Measurements from ENCODE around the gene ZNF804B. TPM values are rescaled to one million over a fixed set of nuclear protein-coding genes. Genes with fewer than 3 reads are reported as not detected.

ZNF804B gene
- total and polyA plus RNA-seq, 4 experiments from 2014 or later, result not detected

DNA sequence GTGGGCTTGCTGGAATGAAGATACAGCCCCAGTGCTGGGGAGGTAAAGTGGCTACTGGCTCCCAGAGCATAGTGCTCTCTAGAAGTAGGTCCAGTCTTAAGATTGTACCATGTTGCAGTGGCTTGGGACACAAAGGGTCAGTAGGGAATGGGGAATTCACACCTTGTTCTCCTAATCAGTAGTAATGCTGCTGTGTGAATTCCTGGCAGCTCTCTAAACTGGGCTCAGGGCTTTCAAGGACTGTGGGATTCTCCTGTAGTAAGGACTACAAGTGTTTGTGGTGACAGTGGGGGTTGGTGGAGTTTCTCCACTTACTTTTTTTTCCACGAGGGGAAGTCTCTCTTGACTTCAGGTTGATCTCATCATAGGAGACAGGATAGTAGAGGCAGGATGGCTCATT, 262.2 kb downstream of the ZNF804B start:
- Histone ChIP-seq H3K27me3 (ENCODE audit: insufficient read depth, low read length) (no peaks in the 10 kb centered on the region), H3K9me3 (ENCODE audit: control insufficient read depth in 1 of 2, low read length in 2 of 2) (no peaks in the 10 kb centered on the region), H3K27ac (ENCODE audit: low read depth, low read length) (no peak overlapping the region), H3K4me3 (ENCODE audit: low read length in 2 of 2) (no peak overlapping the region), H3K36me3 (ENCODE audit: insufficient read depth, low read length) (no peaks in the 10 kb centered on the region), H3K4me1 (ENCODE audit: insufficient read depth, low read length) (no peaks in the 10 kb centered on the region)
- H3K27me3 Mint-ChIP-seq, result no peaks in the 10 kb centered on the region
- H3K36me3 Mint-ChIP-seq, result no peaks in the 10 kb centered on the region
- peaks cover 0 to 21% (median 3%) of the 10 kb centered on the region in 8 donors for H3K9me3 Mint-ChIP-seq
- ChIA-PET CTCF (ENCODE audit: partially characterized antibody) (no interaction called here), POLR2A (ENCODE audit: partially characterized antibody) (no interaction called here)
- intact Hi-C loops (cut with micrococcal nuclease), result no loop called here
- no peaks in the 10 kb centered on the region for H3K4me1 Mint-ChIP-seq
- H3K27ac Mint-ChIP-seq, result no peak overlapping the region
- DNase-seq, result no peak
- H3K4me3 Mint-ChIP-seq, result no peak overlapping the region

DNA sequence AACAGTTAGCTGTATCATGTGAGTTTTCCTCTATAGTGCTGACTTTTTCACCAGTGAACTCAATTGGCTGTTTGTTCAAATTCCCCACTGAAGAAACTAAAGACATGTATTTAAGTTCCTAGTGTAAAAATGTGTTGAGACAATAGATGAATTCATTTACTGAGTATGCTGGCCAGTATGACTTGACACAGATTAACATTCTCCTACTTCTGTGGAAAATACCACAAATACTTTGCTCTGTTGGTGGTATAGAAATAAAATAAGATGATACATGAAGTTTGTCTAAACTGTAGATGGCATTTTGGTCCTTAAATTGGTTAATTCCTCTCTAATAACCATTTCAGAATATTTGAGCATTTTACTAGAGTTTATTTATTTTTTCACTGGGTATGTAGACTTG, 263.7 kb downstream of the ZNF804B start:
- H3K36me3 ChIP-seq (ENCODE audit: insufficient read depth, low read length), result no peaks in the 10 kb centered on the region
- H3K9me3 Mint-ChIP-seq, result peaks cover 0 to 10% (median 3%) of the 10 kb centered on the region in 8 donors
- no peak overlapping the region for H3K4me3 Mint-ChIP-seq
- H3K27me3 ChIP-seq (ENCODE audit: insufficient read depth, low read length), result no peaks in the 10 kb centered on the region
- no peaks in the 10 kb centered on the region for H3K27me3 Mint-ChIP-seq
- H3K27ac ChIP-seq (ENCODE audit: low read depth, low read length), result no peak overlapping the region
- ChIA-PET POLR2A (ENCODE audit: partially characterized antibody) (no interaction called here), CTCF (ENCODE audit: partially characterized antibody) (interaction anchor here (0.9 kb wide), 1 partner anchor 19 kb away, joined by 3 read pairs; no protein-coding TSS in a partner anchor)
- H3K4me1 ChIP-seq (ENCODE audit: insufficient read depth, low read length), result no peaks in the 10 kb centered on the region
- H3K27ac Mint-ChIP-seq, result no peak overlapping the region
- no peak overlapping the region for H3K4me3 ChIP-seq (ENCODE audit: low read length in 2 of 2)
- intact Hi-C loops (cut with micrococcal nuclease), result no loop called here
- no peak for DNase-seq
- no peaks in the 10 kb centered on the region for H3K36me3 Mint-ChIP-seq
- H3K4me1 Mint-ChIP-seq, result no peaks in the 10 kb centered on the region
- no peaks in the 10 kb centered on the region for H3K9me3 ChIP-seq (ENCODE audit: control insufficient read depth in 1 of 2, low read length in 2 of 2)

DNA sequence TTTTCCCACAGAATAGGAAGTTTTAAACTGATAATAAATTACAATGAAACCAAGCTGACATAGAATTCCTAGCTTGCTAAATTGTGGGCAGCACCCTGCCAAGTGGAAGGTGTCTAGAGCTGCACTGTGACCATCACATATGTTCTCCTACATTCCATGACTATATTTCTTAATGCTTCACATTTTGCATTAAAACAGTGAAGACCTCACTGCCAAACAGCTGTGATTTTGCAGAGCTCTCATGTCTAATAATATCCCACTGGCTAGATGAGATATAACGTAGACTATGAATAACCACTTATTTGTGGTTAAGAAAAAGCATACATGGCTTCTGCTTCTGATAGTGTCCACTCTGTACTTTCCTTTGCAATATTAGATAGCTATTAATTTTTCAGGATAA, 264.4 kb downstream of the ZNF804B start:
- H3K27me3 ChIP-seq (ENCODE audit: insufficient read depth, low read length), result no peaks in the 10 kb centered on the region

GRCh38 chr7:89027781-89028180, 268.3 kb downstream of the ZNF804B start:
- Mint-ChIP-seq H3K36me3 (no peaks in the 10 kb centered on the region), H3K27me3 (no peaks in the 10 kb centered on the region), H3K27ac (no peak overlapping the region), H3K4me3 (no peak overlapping the region), H3K9me3 (peaks cover 0 to 2% (median 0%) of the 10 kb centered on the region in 8 donors), H3K4me1 (peaks cover 0 to 2% (median 0%) of the 10 kb centered on the region in 4 donors)
- H3K9me3 ChIP-seq (ENCODE audit: control insufficient read depth in 1 of 2, low read length in 2 of 2), result no peaks in the 10 kb centered on the region
- no peak for DNase-seq
- H3K36me3 ChIP-seq (ENCODE audit: insufficient read depth, low read length), result no peaks in the 10 kb centered on the region
- CTCF ChIA-PET (ENCODE audit: partially characterized antibody), result no interaction called here
- POLR2A ChIA-PET (ENCODE audit: partially characterized antibody), result no interaction called here
- no peak overlapping the region for H3K4me3 ChIP-seq (ENCODE audit: low read length in 2 of 2)
- no peak overlapping the region for H3K27ac ChIP-seq (ENCODE audit: low read depth, low read length)
- H3K27me3 ChIP-seq (ENCODE audit: insufficient read depth, low read length), result no peaks in the 10 kb centered on the region
- H3K4me1 ChIP-seq (ENCODE audit: insufficient read depth, low read length), result no peaks in the 10 kb centered on the region
- intact Hi-C loops (cut with micrococcal nuclease), result no loop called here

More for the DNA sequence above, 264.4 kb downstream of the ZNF804B start:
- Histone ChIP-seq H3K9me3 (ENCODE audit: control insufficient read depth in 1 of 2, low read length in 2 of 2) (no peaks in the 10 kb centered on the region), H3K36me3 (ENCODE audit: insufficient read depth, low read length) (no peaks in the 10 kb centered on the region), H3K4me3 (ENCODE audit: low read length in 2 of 2) (no peak overlapping the region), H3K4me1 (ENCODE audit: insufficient read depth, low read length) (no peaks in the 10 kb centered on the region), H3K27ac (ENCODE audit: low read depth, low read length) (no peak overlapping the region)
- no peak for DNase-seq
- Mint-ChIP-seq H3K9me3 (peaks cover 0 to 9% (median 2%) of the 10 kb centered on the region in 8 donors), H3K27me3 (no peaks in the 10 kb centered on the region), H3K36me3 (no peaks in the 10 kb centered on the region), H3K4me3 (no peak overlapping the region), H3K4me1 (no peaks in the 10 kb centered on the region), H3K27ac (no peak overlapping the region)
- ChIA-PET POLR2A (ENCODE audit: partially characterized antibody) (no interaction called here), CTCF (ENCODE audit: partially characterized antibody) (interaction anchor here (0.9 kb wide), 1 partner anchor 20 kb away, joined by 3 read pairs; no protein-coding TSS in a partner anchor)
- intact Hi-C loops (cut with micrococcal nuclease), result no loop called here

DNA sequence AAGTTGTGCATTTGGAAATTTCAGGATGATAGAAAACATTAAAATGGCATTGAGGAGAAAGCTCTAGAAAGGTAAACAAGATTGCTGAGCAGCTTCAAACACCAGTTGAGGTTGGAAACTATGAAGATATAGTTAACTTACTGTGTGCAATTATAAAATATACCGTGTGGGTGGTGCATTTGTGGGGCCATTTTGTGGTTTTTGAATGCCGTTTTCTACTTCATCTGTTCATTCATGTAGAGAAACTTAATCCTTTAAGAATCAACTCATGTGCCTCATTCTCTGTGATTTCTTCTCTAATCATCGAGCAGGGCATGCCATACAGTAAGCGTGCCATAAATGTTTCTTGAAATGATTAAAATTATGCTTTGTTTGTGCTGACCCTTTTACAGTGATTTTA, 268.8 kb downstream of the ZNF804B start:
- H3K27me3 ChIP-seq (ENCODE audit: insufficient read depth, low read length), result no peaks in the 10 kb centered on the region
- CTCF ChIA-PET (ENCODE audit: partially characterized antibody), result no interaction called here
- no peak overlapping the region for H3K4me3 ChIP-seq (ENCODE audit: low read length in 2 of 2)
- intact Hi-C loops (cut with micrococcal nuclease), result no loop called here
- H3K9me3 Mint-ChIP-seq, result peaks cover 0 to 2% (median 0%) of the 10 kb centered on the region in 8 donors
- no peaks in the 10 kb centered on the region for H3K27me3 Mint-ChIP-seq
- no peaks in the 10 kb centered on the region for H3K36me3 Mint-ChIP-seq
- H3K27ac ChIP-seq (ENCODE audit: low read depth, low read length), result no peak overlapping the region
- no peaks in the 10 kb centered on the region for H3K4me1 ChIP-seq (ENCODE audit: insufficient read depth, low read length)
- H3K4me3 Mint-ChIP-seq, result no peak overlapping the region
- POLR2A ChIA-PET (ENCODE audit: partially characterized antibody), result no interaction called here
- no peaks in the 10 kb centered on the region for H3K9me3 ChIP-seq (ENCODE audit: control insufficient read depth in 1 of 2, low read length in 2 of 2)
- no peaks in the 10 kb centered on the region for H3K36me3 ChIP-seq (ENCODE audit: insufficient read depth, low read length)
- DNase-seq, result no peak
- H3K27ac Mint-ChIP-seq, result no peak overlapping the region
- H3K4me1 Mint-ChIP-seq, result peaks cover 0 to 2% (median 0%) of the 10 kb centered on the region in 4 donors

DNA sequence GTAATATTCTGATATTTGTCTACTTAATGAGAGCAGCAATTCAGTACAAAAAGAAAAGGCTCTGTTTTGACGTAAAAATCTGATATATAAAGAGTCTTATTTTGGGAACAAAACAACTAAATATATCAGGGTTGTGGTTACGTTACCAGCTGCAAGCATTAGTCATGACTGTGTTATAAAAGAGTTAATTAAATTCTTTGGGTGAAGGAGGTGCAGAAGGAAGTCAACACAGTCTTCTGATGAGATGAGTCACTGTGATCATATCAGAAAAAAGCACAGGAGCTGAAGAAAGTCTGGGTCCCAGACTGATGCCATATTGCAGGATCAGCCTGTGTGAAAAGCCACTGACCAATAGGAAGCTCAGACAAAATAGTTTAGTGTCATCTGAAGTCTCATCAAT, 270.4 kb downstream of the ZNF804B start:
- Mint-ChIP-seq H3K9me3 (peaks cover 0 to 2% (median 0%) of the 10 kb centered on the region in 8 donors), H3K36me3 (no peaks in the 10 kb centered on the region), H3K4me1 (peaks cover 0 to 2% (median 0%) of the 10 kb centered on the region in 4 donors), H3K27me3 (no peaks in the 10 kb centered on the region), H3K4me3 (no peak overlapping the region), H3K27ac (no peak overlapping the region)
- ChIA-PET CTCF (ENCODE audit: partially characterized antibody) (no interaction called here), POLR2A (ENCODE audit: partially characterized antibody) (no interaction called here)
- H3K4me1 ChIP-seq (ENCODE audit: insufficient read depth, low read length), result no peaks in the 10 kb centered on the region
- H3K27ac ChIP-seq (ENCODE audit: low read depth, low read length), result no peak overlapping the region
- no peak overlapping the region for H3K4me3 ChIP-seq (ENCODE audit: low read length in 2 of 2)
- no peak for DNase-seq
- intact Hi-C loops (cut with micrococcal nuclease), result no loop called here
- no peaks in the 10 kb centered on the region for H3K27me3 ChIP-seq (ENCODE audit: insufficient read depth, low read length)
- H3K9me3 ChIP-seq (ENCODE audit: control insufficient read depth in 1 of 2, low read length in 2 of 2), result no peaks in the 10 kb centered on the region
- H3K36me3 ChIP-seq (ENCODE audit: insufficient read depth, low read length), result no peaks in the 10 kb centered on the region

GRCh38 chr7:89041240-89041639, 281.7 kb downstream of the ZNF804B start:
- no peak overlapping the region for H3K27ac ChIP-seq (ENCODE audit: low read depth, low read length)
- Mint-ChIP-seq H3K4me3 (no peak overlapping the region), H3K36me3 (no peaks in the 10 kb centered on the region), H3K27me3 (no peaks in the 10 kb centered on the region), H3K4me1 (no peaks in the 10 kb centered on the region), H3K27ac (no peak overlapping the region), H3K9me3 (peaks cover 2 to 26% (median 10%) of the 10 kb centered on the region in 8 donors)
- H3K4me1 ChIP-seq (ENCODE audit: insufficient read depth, low read length), result no peaks in the 10 kb centered on the region
- POLR2A ChIA-PET (ENCODE audit: partially characterized antibody), result no interaction called here
- CTCF ChIA-PET (ENCODE audit: partially characterized antibody), result no interaction called here
- no peaks in the 10 kb centered on the region for H3K36me3 ChIP-seq (ENCODE audit: insufficient read depth, low read length)
- intact Hi-C loops (cut with micrococcal nuclease), result no loop called here
- no peak for DNase-seq
- no peaks in the 10 kb centered on the region for H3K9me3 ChIP-seq (ENCODE audit: control insufficient read depth in 1 of 2, low read length in 2 of 2)
- H3K27me3 ChIP-seq (ENCODE audit: insufficient read depth, low read length), result no peaks in the 10 kb centered on the region
- H3K4me3 ChIP-seq (ENCODE audit: low read length in 2 of 2), result no peak overlapping the region

DNA sequence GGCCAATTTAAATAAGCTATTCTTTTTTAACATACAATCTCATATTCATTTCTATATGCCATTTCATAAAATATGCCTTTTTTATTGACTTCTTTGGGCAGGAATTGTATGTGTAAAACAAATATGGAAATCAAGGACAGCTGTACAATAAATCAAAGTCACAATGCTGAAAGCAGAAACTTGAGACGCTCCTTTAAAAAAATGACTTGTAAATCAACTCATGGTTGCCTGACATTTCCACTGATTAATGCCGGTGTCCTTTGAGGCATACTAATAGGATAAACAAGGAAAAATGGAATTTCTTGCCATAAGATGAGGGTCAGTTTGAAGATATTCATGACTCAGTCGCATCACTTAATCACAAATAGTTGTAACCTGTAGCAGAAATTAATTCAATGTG, 283.4 kb downstream of the ZNF804B start:
- no peak overlapping the region for H3K4me3 ChIP-seq (ENCODE audit: low read length in 2 of 2)
- CTCF ChIA-PET (ENCODE audit: partially characterized antibody), result no interaction called here
- no peaks in the 10 kb centered on the region for H3K4me1 Mint-ChIP-seq

More for the DNA sequence above, 283.4 kb downstream of the ZNF804B start:
- H3K9me3 Mint-ChIP-seq, result peaks cover 2 to 26% (median 10%) of the 10 kb centered on the region in 8 donors
- POLR2A ChIA-PET (ENCODE audit: partially characterized antibody), result no interaction called here
- DNase-seq, result no peak
- no peaks in the 10 kb centered on the region for H3K27me3 Mint-ChIP-seq
- H3K4me3 Mint-ChIP-seq, result no peak overlapping the region
- Histone ChIP-seq H3K4me1 (ENCODE audit: insufficient read depth, low read length) (no peaks in the 10 kb centered on the region), H3K36me3 (ENCODE audit: insufficient read depth, low read length) (no peaks in the 10 kb centered on the region), H3K27ac (ENCODE audit: low read depth, low read length) (no peak overlapping the region), H3K9me3 (ENCODE audit: control insufficient read depth in 1 of 2, low read length in 2 of 2) (no peaks in the 10 kb centered on the region), H3K27me3 (ENCODE audit: insufficient read depth, low read length) (no peaks in the 10 kb centered on the region)
- no peaks in the 10 kb centered on the region for H3K36me3 Mint-ChIP-seq
- H3K27ac Mint-ChIP-seq, result no peak overlapping the region
- intact Hi-C loops (cut with micrococcal nuclease), result no loop called here
